Testis (tissue), 2 donors: ENCODE results near the gene RBMX.

Experiments used
- CTCF ChIP-seq, 3 experiments: fragments of 450-650 bp in 2 of 3; fragments of 200-600 bp in 1 of 3; sonication (generic) in 1 of 3; IDR thresholded peaks; one replicate each; pipeline ENCODE4 v1.5.1; 2016 to 2019; ENCODE audit warnings: antibody characterized with exemption in 3 of 3, mild to moderate bottlenecking in 2 of 3, moderate library complexity in 1 of 3
- POLR2A ChIP-seq: fragments of 450-650 bp; IDR thresholded peaks from one replicate; pipeline ENCODE4 v1.6.1; 2017; ENCODE audit warnings: antibody characterized with exemption, mild to moderate bottlenecking, moderate library complexity

- TF ChIP-seq CTCF (IDR thresholded peaks at IDR 0.05) (no peak), POLR2A (no peak)
These were observed 16.7 kb downstream of the RBMX start for GRCh38 chrX:136863826-136864225.
